Right lobe of liver (tissue), 6 donors: Measurements from ENCODE around the gene PTPDC1. TPM values are rescaled to one million over a fixed set of nuclear protein-coding genes. Genes with fewer than 3 reads are reported as not detected.

Source experiments
- ATAC-seq, 4 donors: fragments of 200-7000 bp; cut with Tn5 transposase; one replicate each; pipeline ENCODE4 v1.9.1; 2020; ENCODE audit warnings: mild to moderate bottlenecking in 4 of 4, moderate library complexity in 4 of 4
- DNase-seq, 3 donors: peaks; one replicate each; pipeline ENCODE4 v3.0.0-alpha.2; 2020
- H3K27ac ChIP-seq, 3 donors: fragments of 200-600 bp; one replicate each; pipeline ENCODE4 v1.8.0; 2022
- H3K27me3 ChIP-seq, 2 donors: fragments of 200-600 bp; one replicate each; pipeline ENCODE4 v1.8.0; 2022
- H3K36me3 ChIP-seq, 4 donors: fragments of 200-600 bp; sonication (generic) in 1 of 4; one replicate each; pipeline versions ENCODE4 v1.5.1 to v1.8.0; 2017 to 2022; ENCODE audit warnings: control low read depth in 1 of 4
- H3K4me1 ChIP-seq, 4 donors: fragments of 200-600 bp; sonication (generic) in 1 of 4; one replicate each; pipeline versions ENCODE4 v1.5.1 to v1.8.0; 2017 to 2022; ENCODE audit warnings: control low read depth in 1 of 4
- H3K4me3 ChIP-seq, 3 donors: fragments of 200-600 bp; one replicate each; pipeline ENCODE4 v1.8.0; 2022
- H3K9me3 ChIP-seq, 4 donors: fragments of 200-600 bp; sonication (generic) in 1 of 4; one replicate each; pipeline versions ENCODE4 v1.5.1 to v1.8.0; 2017 to 2022; ENCODE audit warnings: control low read depth in 1 of 4
- POLR2A ChIP-seq: fragments of 450-650 bp; IDR thresholded peaks from one replicate; pipeline ENCODE4 v1.6.1; 2017; ENCODE audit warnings: antibody characterized with exemption, mild to moderate bottlenecking
- WGBS: methylation state at CpG from one replicate; pipeline ENCODE4 v1.1.6; 2018; ENCODE audit warnings: low coverage, low lambda C conversion rate; ENCODE audit not compliant: insufficient coverage; ENCODE audit errors: missing lambda C conversion rate; 5-methylcytosine and 5-hydroxymethylcytosine counted together
- intact Hi-C, 2 donors: fragments of 100-400 bp; cut with DNase I; formaldehyde crosslinking; loops; one replicate each; pipeline versions ENCODE4 v1.11.2 to v1.14.1; 2022
- total RNA-seq, 6 experiments: library from RNA; depleted of rRNA in 2 of 6; stranded (reverse); fragments of >200 nt in 2 of 6; fragmentation: NEBNext Ultra II Directional in 3 of 6; extraction: Animal tissue kit (Norgen Biotek cat#: 25700) in 3 of 6; gene quantifications; one replicate each; pipeline versions ENCODE4 v1.1.0 to v1.2.4, GENCODE V29; 2016 to 2023
- TF ChIP-seq, protein P1 (sequence below), 4 donors: fragments of 200-600 bp in 3 of 4; fragments of 450-650 bp in 1 of 4; IDR thresholded peaks; one replicate each; pipeline versions ENCODE4 v1.5.1 to v1.8.0; 2016 to 2022; ENCODE audit warnings: antibody characterized with exemption in 4 of 4, mild to moderate bottlenecking in 2 of 4
- donor health status: DM: no; HTN: yes; CAD: no.
- donor health status: DM: no; HTN: no; CAD: no.
- donor health status: DM: no; HTN: no; CAD: no.
- donor health status: DM: no; HTN: yes; CAD: no.
- donor health status: DM: no; HTN: yes; CAD: no.

The PTPDC1 gene
- total RNA-seq, 6 experiments from 2014 or later = 0.86 to 3.3 (median 1.8) TPM

DNA sequence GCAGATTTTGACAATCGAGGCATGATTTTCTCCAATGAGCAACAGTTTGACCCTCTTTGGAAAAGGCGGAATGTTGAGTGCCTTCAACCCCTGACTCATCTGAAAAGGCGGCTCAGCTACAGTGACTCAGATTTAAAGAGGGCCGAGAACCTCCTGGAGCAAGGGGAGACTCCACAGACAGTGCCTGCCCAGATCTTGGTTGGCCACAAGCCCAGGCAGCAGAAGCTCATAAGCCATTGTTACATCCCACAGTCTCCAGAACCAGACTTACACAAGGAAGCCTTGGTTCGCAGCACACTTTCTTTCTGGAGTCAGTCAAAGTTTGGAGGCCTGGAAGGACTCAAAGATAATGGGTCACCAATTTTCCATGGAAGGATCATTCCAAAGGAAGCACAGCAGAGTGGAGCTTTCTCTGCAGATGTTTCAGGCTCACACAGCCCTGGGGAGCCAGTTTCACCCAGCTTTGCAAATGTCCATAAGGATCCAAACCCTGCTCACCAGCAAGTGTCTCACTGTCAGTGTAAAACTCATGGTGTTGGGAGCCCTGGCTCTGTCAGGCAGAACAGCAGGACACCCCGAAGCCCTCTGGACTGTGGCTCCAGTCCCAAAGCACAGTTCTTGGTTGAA is 13.6 kb downstream of the PTPDC1 start:
- intact Hi-C loops = no loop called here
- TF ChIP-seq POLR2A = no peak
- TF ChIP-seq, protein P1, sequence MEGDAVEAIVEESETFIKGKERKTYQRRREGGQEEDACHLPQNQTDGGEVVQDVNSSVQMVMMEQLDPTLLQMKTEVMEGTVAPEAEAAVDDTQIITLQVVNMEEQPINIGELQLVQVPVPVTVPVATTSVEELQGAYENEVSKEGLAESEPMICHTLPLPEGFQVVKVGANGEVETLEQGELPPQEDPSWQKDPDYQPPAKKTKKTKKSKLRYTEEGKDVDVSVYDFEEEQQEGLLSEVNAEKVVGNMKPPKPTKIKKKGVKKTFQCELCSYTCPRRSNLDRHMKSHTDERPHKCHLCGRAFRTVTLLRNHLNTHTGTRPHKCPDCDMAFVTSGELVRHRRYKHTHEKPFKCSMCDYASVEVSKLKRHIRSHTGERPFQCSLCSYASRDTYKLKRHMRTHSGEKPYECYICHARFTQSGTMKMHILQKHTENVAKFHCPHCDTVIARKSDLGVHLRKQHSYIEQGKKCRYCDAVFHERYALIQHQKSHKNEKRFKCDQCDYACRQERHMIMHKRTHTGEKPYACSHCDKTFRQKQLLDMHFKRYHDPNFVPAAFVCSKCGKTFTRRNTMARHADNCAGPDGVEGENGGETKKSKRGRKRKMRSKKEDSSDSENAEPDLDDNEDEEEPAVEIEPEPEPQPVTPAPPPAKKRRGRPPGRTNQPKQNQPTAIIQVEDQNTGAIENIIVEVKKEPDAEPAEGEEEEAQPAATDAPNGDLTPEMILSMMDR (IDR thresholded peaks at IDR 0.05) = no peak
- no peaks in the 10 kb centered on the region for H3K9me3 ChIP-seq

GRCh38 chr9:94100152-94100879 is 16.1 kb downstream of the PTPDC1 start:
- 90% methylated on average over 2 of the region's 2 CpGs for WGBS

More for the DNA sequence above, 13.6 kb downstream of the PTPDC1 start:
- WGBS = 67% methylated on average over 3 of the region's 6 CpGs
- Histone ChIP-seq H3K27me3 (no peaks in the 10 kb centered on the region), H3K4me3 (no peak overlapping the region), H3K27ac (no peak overlapping the region), H3K4me1 (no peaks in the 10 kb centered on the region), H3K36me3 (no peaks in the 10 kb centered on the region)
- ATAC-seq (no peak), DNase-seq (no peak)

DNA sequence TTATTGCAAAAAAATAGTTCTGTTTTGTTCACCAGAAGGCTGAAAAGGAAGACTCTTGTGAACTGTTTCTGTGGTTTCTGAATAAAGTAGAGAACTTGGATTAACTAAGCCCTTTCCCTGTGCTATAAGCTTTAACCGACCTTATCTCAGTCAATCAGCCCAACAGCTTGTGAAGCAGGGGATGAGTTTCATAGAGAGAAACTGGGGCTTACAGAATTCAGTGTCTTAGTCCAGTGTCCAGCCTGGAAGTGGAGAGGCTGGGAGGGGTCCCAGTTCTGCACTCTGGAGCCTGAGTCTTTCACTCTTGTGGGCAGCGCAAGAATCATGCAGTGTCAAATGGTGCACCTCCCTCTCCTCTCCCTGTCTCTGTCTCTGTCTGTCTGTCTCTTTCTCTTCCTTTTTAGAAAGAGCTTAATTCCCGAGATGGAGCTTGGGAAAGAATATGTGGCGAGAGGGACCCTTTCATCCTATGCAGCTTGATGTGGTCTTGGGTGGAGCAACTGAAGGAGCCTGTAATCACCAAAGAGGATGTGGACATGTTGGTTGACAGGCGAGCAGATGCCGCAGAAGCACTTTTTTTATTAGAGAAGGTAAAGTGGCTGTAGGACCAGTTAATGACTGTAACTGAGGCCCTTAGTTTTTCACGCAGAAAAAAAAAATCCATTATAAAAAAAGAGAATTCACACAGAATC is 17.0 kb downstream of the PTPDC1 start:
- no peak for ATAC-seq
- H3K4me3 ChIP-seq = no peak overlapping the region
- 69% methylated on average over 6 of the region's 7 CpGs for WGBS
- no peak for TF ChIP-seq POLR2A
- TF ChIP-seq, protein P1 (IDR thresholded peaks at IDR 0.05) = no peak
- no peaks in the 10 kb centered on the region for H3K9me3 ChIP-seq
- no peaks in the 10 kb centered on the region for H3K27me3 ChIP-seq
- DNase-seq = no peak
- no peak overlapping the region for H3K27ac ChIP-seq
- H3K36me3 ChIP-seq = no peaks in the 10 kb centered on the region
- no peaks in the 10 kb centered on the region for H3K4me1 ChIP-seq
- intact Hi-C loops = no loop called here

More at GRCh38 chr9:94100152-94100879, 16.1 kb downstream of the PTPDC1 start:
- TF ChIP-seq POLR2A = no peak
- TF ChIP-seq, protein P1 (IDR thresholded peaks at IDR 0.05) = no peak
- intact Hi-C loops = no loop called here
- ATAC-seq (no peak), DNase-seq (no peak)
- no peaks in the 10 kb centered on the region for H3K9me3 ChIP-seq
- H3K27ac ChIP-seq = no peak overlapping the region
- H3K27me3 ChIP-seq = no peaks in the 10 kb centered on the region
- no peaks in the 10 kb centered on the region for H3K36me3 ChIP-seq
- H3K4me1 ChIP-seq = no peaks in the 10 kb centered on the region
- H3K4me3 ChIP-seq = no peak overlapping the region

GRCh38 chr9:94108584-94108983 is 24.3 kb downstream of the PTPDC1 start:
- no peak for TF ChIP-seq POLR2A
- TF ChIP-seq, protein P1 (IDR thresholded peaks at IDR 0.05) = no peak
- no peaks in the 10 kb centered on the region for H3K9me3 ChIP-seq
- intact Hi-C loops = no loop called here
- H3K27me3 ChIP-seq = no peaks in the 10 kb centered on the region
- H3K27ac ChIP-seq = no peak overlapping the region
- no peak overlapping the region for H3K4me3 ChIP-seq
- H3K4me1 ChIP-seq = no peaks in the 10 kb centered on the region
- H3K36me3 ChIP-seq = no peaks in the 10 kb centered on the region
- DNase-seq (no peak), ATAC-seq (no peak)
- 63% methylated on average over 3 of the region's 3 CpGs for WGBS
